IPS DF 4.7 (cell line): ENCODE results near the gene PADI2.

Experiments
- DNase-seq: peaks from one replicate; pipeline ENCODE4 v3.0.0-alpha.2; 2013; ENCODE audit warnings: low spot score; ENCODE audit errors: extremely low read depth

PADI2 gene

DNA sequence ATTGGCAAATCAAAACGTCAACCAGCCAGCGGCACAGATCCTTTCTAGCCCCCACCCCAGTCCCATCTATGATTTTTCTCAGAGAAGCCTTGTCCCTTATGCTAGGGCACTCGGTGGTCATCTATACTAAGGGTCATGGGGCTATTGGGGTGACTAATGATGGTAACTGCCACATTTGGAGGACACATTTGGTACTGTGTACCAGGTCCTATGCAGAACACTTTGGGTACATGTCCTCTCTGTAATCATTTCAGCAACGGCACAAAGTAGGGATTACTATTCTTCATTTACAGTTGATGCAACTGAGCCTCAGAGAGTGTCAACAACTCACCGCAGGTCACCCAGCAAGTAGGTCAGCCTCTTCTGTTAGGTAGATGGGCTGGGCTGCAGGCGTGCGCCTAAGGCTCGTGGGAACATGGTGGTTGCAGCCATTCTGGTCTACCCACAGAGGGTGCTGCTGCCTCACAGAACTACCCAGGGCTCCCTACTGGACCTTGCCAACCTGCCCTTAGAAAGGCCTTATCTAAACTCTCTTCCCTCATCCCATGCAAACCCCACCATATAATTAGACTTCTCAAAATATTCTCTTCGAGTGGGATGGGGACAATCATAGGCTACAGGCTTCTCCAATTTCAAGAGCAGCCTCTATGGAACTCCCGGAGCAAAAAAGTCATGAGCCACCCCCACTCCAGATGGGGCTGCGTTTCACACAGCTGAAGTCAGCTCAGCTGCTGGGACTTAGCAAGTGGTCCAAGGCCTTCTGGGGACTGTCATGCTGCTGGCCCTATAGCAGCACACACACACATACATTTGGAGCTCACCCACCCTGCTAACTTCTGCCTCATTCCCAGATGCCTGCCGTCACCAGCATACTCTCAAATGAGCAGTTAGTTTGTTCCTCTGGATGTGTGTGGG is 59.6 kb downstream of the PADI2 start:
- DNase-seq, result peak; percentile 76

DNA sequence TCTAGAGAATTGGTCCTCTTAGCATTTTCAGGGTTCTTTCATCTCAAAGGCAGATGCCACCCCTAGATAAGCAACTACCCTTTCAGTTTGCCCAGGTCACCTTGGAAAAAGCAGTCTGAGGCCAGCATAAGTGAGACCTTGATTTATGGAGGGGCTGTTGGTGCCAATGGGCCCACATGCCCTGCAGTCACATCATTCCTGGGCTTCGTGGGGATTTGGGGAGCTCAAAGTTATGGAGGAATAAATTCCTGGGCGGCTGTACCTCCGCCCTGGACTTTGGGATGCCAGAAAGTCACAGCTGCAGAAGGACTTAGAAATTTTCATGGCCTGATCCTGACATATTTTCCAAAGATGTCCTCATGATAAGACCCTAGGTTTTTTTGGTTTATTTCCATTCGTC is 62.7 kb downstream of the PADI2 start:
- DNase-seq, result no peak

DNA sequence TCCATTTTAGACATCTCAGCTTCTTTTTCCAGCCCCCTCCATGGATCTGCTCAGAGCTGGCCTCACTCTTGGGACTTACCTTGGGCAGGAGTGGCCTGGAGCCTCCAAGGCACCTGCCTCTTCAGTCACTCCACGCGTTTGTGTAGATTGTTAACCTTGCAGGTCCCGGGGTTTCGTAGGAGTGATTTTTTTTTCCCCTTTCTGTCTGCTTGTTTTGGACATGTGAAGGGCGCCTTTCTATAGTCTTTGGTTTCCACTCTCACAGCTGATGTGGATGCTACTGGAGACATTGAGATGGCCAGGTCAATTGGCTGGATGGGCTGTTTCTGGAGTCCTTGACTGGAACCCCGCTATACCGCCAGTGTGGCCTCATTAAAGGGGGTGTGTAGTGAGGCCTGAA is 63.5 kb downstream of the PADI2 start:
- DNase-seq, result no peak

DNA sequence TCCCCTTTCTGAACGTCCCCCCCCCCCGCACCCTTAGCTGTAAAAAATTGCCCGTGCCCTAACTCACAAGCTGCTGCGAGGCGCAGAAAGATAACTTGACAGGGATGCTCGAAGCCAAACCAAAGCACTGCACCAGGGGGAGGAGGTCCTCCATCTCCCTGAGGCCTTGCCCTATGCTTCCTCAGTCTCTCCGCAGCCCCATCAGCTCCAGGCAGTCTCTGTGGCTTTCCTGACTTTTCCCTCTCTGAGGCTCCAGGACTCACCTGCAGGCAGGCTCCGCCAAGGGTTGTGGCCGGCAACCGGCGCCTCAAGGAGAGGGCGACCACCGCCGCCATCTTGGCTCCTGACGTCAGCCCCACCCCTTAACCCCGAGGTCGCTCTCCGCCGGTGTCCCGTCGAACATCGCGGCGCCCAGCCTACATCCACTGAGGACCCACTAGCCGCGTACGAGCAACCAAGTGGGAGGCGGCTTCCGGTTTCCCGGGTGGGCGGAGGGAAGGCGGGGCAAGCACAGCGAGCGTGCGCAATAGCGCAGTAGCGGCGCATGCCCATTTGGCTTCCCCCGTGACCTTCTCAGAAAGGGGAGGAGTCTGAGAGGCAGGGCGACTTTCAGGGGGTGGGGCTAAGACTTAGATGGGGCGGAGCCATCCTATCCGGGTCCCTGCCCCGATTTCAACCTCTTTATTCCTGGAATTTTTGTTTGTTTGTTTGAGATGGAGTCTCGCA is 65.4 kb downstream of the PADI2 start, which contains the start of gene SDHB:
Gene SDHB (minus strand): TSS at position 348 of the 726 bp plus-strand sequence. CDS start 13 bp downstream, at position 335.
- DNase-seq, result peak; percentile 88

DNA sequence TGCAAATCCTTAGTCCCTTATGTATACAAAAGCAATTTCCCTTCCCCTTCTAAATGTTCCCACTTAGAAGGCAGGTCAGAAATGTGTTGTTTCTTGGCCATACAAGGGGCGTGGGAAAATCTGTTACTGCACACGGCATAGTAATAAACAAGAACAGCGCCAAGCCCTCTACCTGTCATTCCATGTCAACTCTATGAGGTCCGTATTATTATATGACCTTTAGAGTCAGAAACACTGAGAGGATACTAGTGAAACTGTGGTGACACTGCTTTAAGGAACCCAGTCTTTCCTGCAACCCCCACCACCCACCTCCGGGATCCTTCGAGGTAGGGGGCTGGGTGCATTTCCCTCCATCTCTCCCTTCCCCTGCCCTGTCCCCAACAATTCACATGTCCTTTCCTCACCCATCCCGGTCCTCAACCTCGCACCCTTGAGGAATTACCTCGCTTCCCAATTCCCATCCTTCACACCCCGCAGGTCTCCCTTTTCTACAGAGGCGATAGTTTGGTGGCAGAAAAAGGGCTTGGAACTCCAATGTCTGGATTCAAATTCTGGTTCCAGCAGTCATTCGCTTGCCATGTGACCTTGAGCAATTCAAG is 66.1 kb downstream of the PADI2 start:
- DNase-seq, result no peak

DNA sequence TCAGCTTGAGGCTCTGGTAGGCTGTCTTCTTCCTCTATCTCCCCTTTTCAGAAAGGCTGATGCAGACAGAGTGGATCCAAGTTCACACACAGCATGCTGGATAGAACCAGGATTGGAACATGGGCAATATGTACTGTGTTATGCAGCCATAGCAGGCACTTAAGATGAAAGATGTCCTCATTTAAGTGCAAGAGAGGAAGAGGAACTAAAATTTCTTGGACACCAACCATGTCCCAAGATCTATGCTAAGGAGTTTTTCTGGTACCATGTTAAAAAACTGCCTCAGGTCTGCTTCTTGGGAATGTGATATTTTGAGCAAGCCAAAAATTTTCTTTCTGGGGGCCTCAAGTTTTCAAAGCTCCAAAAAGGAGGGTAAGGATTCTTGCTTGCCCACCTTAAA is 66.6 kb downstream of the PADI2 start:
- DNase-seq, result no peak

DNA sequence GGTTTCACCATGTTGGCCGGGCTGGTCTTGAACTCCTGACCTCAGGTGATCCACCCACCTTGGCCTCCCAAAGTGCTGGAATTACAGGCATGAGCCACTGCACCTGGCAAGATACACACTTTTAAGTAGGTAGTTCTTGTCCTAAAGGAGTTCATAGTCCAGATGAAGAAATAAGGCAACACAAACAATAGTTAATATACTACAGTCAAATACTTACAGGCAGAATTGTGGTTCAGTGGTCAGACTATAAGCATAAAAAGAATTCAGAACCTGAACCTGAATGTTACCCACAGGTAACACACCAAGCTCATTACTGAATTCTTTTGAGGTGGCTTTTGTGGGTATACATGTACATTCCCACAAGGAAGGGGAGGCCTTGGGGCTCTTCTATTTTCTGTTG is 67.2 kb downstream of the PADI2 start:
- DNase-seq, result no peak

DNA sequence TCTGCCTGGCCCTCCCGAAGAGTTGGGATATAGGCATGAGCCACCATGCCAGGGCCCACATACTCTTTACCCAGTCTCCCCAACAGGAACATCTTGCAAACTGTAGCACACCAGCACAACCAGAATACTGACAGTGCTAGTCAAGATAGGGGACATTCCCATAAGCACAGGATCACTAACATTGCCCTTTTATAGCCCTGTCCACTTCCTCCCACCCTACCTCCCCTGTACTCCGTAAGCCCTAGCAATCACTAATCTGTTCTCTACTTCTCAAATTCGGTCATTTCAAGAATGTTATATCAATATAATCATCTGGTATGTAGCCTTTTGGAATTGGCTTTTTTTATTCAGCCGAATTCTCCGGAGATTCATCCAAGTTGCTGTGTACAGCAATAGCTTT is 71.3 kb downstream of the PADI2 start:
- DNase-seq, result no peak

DNA sequence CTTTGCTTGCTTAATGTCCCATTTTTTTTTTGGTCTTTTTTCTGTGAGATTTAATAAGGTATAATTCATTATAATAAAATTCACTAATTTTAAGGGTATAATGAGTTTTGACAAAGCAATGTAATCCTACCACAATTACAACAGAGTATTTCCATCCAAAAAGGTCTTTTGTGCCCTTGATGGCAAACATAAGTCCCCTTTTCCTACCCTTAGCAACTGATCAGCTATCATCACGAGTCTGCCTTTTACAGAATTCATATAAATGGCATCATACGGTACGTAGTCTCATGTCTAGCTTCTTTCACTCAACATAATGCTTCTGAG is 73.0 kb downstream of the PADI2 start:
- DNase-seq, result no peak

DNA sequence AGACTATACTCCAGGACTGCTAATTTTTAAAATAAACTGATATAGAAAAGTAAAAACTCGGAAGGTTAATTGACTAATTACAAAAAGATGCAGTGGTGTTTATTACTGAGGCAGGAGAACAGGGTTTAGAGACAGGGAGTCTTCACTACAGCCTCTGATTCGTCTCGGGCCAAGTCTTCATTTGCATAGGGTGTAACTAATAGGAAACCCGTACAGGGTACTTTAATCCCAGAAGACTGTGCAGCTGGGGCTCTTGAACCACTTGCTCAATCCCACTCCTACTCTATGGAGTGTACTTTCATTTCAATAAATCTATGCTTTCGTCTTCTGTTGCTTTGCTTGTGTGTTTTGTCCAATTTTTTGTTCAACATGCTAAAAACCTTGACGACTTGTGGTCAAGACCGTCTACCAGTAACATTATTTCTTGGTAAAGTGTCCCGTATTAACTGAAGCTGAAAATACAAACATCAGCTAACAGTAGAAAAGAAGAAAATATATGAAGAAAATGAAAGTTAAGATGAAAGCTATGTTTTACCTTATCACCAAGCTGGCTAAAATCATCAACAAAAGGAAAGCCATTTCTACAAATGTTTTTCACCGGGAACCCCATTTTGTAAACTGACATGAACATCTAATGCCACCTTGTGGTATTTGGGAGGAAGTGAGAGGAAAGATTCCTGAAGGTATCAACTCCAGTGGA is 73.5 kb downstream of the PADI2 start:
- no peak for DNase-seq

DNA sequence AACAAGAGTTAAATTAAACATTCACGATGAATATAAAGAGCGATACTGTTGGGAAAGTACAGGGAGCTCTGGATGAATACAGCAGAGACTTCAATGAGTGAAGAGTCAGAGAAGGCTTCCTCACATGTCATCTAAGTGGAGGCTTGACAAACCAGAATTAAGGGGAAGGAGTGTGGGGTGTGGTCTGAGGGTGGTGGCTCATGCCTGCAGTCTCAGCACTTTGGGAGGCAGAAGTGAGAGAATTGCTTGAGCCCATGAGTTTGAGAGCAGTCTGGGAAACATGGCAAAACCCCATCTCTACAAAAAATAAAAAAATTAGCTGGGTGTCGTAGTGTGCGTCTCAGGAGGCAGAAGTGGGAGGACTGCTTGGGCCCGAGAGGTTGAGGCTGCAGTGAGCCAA is 74.1 kb downstream of the PADI2 start:
- no peak for DNase-seq

DNA sequence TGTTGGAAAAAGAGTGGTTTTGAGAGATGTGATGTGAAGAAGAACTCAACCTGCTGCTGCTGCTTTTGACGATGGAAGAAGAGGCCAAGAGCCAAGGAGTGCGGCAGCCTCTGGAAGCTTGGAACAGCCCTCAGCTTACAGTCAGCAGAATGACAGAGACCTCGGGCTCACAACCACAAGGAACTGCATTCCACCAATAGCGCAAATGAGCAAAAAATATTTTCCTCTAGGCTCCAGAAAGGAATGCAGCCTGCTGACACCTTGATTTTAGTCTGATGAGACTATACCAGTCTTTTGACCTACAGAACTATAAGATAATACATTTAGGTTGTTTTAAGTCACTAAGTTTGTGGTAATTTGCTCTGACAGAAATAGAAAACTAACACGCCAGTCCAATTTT is 75.6 kb downstream of the PADI2 start:
- no peak for DNase-seq

DNA sequence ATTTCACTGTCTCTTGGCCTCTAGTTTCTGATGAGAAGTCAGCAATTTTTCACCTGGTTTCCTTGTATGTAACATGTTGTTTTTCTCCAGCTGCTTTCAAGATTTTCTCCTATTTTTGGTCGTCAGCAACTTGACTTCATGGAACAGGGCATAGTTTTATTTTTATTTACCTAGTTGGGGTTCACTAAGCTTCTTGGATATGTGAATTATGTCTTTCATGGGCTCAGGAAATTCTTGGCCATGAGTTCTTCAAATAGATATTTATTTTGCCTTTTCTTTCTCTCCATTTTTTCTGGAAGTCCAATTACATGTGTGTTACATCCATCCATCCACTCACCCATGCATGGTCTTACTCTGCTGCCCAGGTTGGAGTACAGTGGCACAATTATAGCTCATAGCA is 79.1 kb downstream of the PADI2 start:
- no peak for DNase-seq

DNA sequence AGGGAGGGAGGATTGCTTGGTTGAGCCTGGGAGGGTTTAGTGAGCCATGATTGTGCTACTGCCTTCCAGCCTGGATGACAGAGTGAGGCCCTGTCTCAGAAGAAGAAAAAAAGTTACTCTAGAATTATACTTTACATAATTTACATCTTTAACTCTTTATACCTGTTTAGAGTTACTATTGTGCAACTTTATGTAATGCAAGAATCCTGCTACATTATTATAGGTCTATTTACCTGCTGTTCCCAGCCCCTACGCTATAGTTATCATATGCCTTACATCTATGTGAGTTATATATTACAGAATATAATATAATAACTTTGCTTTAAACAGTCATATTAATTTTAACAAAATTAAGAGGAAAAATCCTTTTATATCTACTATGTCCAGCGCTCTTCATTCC is 79.7 kb downstream of the PADI2 start:
- DNase-seq, result no peak

DNA sequence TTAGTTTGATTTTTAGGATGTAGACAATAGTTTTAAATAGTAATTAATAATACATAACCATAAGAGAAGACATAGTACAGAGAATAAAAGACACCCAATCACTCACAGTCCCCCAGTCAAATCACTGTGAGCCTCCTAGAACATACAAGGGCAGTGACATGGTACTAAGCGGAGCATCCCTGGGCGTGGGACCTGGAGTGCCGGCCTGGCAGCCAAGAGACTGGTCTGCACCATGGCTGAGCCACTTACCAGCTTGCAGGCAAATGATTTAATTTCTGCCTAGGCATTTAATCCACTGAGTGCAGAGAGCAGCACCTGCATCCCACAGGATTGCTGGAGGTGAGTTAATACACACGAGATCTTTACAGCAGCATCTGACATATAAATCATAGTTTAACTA is 85.8 kb downstream of the PADI2 start:
- no peak for DNase-seq

DNA sequence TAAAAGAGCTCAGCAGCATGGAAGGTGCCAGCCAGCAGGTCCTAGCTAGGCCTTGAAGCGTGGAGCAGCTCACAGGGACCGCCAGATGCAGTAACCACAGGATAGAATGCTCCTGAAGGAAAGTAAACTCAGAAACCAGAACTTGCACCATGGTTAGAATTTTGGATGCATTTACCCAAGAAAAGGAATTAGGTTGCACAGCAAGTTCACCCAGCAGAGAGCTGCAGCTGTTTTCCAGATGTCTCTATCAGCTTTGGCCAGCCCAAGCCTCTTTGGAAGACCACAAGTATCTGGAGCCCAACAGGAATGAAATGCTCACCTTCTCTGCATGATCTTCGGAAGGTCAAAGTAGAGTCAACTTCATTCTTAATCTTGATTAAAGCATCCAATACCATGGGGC is 86.5 kb downstream of the PADI2 start:
- DNase-seq, result no peak

DNA sequence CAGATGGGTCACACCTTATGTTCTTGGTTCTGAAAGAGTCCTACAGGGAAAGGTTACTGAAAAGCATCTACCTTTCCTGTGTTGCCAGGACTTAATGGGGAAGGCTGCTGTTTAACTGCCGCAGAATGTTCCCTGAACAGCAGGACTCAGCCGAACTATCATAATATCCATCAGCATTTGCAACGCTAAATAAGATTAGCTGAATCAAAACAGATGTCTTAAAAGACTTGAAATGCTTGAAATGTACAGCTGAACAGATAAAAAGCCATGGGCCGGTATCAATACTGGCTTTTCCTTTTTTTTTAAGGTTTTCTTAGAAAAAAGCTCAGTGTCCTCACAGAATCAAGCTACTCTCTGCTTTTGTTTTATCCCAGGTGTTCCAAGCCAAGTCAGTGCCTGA is 87.8 kb downstream of the PADI2 start:
- DNase-seq, result no peak

DNA sequence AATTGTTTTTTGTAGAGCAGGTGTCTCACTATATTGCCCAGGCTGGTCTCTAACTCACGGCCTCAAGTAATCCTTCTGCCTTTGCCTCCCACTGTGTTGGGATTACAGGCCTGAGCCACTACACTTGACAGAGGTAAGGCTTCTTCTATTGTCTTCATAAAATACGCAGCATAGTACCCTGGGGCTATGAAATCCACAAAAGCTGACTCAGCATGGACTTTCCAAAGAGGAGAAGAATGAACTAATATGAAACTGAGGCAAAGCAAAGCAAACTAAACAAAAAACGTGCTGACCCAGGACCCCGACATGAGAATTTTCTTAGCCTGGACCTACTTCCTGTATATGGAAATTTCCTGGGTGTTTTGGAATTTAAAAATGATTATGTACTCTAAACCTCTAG is 89.0 kb downstream of the PADI2 start:
- no peak for DNase-seq

DNA sequence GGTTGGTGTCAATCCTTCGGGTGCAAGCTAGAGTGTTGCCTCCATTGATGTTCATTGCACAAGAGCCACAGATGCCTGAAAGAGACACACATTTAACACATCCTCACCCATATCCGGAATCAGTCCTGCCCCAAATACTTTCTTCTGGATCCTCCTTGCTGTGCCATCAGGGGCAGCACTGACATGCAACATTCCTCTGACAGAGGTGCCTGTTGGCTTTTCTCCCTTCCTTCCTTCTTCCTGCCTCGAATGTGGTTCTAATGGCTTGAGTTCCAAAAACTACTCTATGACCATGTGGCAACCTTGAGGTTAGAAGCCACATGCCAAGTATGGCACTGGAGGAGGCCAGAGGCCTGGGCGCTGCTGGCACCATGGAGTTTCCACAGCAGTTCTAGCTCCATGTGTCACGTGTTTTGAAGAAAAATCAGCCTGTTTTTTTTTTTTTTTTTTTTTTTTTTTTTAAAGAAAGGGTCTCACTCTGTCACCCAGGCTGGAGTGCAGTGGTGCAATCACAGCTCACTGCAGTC is 90.5 kb downstream of the PADI2 start:
- DNase-seq, result no peak

DNA sequence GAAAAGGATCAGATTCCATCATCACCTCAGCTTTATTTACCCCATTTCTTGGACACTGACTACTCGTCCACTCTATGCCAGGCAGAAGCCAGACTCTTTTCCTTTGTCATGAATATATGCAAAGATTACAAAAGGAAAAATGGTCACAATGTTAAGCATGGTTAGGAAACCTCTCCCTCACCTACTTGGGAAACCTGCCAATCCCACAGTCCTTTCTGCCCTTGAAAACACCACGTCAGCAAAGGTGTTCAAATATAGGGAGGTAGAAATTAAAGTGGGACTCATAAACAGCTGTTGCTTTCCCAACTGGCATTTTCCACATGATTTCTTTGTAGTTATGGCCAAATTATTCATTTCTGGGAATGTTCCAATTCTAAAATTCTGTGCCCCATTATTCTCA is 91.4 kb downstream of the PADI2 start:
- no peak for DNase-seq

DNA sequence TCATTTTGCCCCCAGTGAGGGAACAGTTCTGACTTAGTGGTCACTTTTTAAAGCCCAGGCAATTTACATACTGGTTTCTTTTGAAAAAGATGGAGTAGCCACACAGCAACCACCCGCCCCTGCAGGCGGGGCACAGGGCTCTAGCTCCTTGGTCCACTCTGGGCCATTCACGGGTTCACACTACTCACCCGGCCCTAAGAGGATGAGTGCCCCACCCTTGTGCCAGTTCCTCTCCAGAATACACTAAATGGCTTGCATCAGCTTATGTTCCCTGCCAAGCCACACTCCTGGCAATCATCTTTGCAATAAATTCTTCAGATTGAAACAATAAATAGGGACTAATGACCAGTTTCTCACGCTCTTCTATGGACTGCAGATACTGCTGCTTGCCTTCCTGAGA is 91.8 kb downstream of the PADI2 start:
- DNase-seq, result no peak

DNA sequence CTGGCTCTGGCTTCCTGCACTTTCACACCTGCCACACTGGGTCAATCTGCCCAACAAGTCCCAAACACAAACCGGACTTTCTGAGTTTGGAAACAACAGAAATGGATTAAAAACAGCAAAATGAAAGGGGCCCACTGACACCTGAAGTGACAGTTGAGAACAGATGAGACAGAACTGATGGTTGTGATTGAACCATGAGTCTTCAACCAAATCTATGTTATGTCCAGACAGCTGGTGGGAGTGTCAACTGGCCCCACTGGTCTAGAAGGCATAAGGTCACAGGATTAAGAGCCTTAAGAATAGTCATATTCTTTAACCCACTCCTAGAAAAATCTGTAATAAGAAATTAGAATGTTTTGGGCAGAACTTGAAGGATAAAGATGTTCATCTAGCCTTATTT is 94.5 kb downstream of the PADI2 start:
- no peak for DNase-seq
